Right lobe of liver (tissue), 6 donors: ENCODE data around the gene SHCBP1. TPM values are rescaled to one million over a fixed set of nuclear protein-coding genes. Genes with fewer than 3 reads are reported as not detected.

ENCODE experiments used
- ATAC-seq, 4 donors: fragments of 200-7000 bp; cut with Tn5 transposase; one replicate each; pipeline ENCODE4 v1.9.1; 2020; ENCODE audit warnings: mild to moderate bottlenecking in 4 of 4, moderate library complexity in 4 of 4
- DNase-seq, 3 donors: peaks; one replicate each; pipeline ENCODE4 v3.0.0-alpha.2; 2020
- H3K27ac ChIP-seq, 3 donors: fragments of 200-600 bp; one replicate each; pipeline ENCODE4 v1.8.0; 2022
- H3K27me3 ChIP-seq, 2 donors: fragments of 200-600 bp; one replicate each; pipeline ENCODE4 v1.8.0; 2022
- H3K36me3 ChIP-seq, 4 donors: fragments of 200-600 bp; sonication (generic) in 1 of 4; one replicate each; pipeline versions ENCODE4 v1.5.1 to v1.8.0; 2017 to 2022; ENCODE audit warnings: control low read depth in 1 of 4
- H3K4me1 ChIP-seq, 4 donors: fragments of 200-600 bp; sonication (generic) in 1 of 4; one replicate each; pipeline versions ENCODE4 v1.5.1 to v1.8.0; 2017 to 2022; ENCODE audit warnings: control low read depth in 1 of 4
- H3K4me3 ChIP-seq, 3 donors: fragments of 200-600 bp; one replicate each; pipeline ENCODE4 v1.8.0; 2022
- H3K9me3 ChIP-seq, 4 donors: fragments of 200-600 bp; sonication (generic) in 1 of 4; one replicate each; pipeline versions ENCODE4 v1.5.1 to v1.8.0; 2017 to 2022; ENCODE audit warnings: control low read depth in 1 of 4
- POLR2A ChIP-seq: fragments of 450-650 bp; IDR thresholded peaks from one replicate; pipeline ENCODE4 v1.6.1; 2017; ENCODE audit warnings: antibody characterized with exemption, mild to moderate bottlenecking
- WGBS: methylation state at CpG from one replicate; pipeline ENCODE4 v1.1.6; 2018; ENCODE audit warnings: low coverage, low lambda C conversion rate; ENCODE audit not compliant: insufficient coverage; ENCODE audit errors: missing lambda C conversion rate; 5-methylcytosine and 5-hydroxymethylcytosine counted together
- intact Hi-C, 2 donors: fragments of 100-400 bp; cut with DNase I; formaldehyde crosslinking; loops; one replicate each; pipeline versions ENCODE4 v1.11.2 to v1.14.1; 2022
- total RNA-seq, 6 experiments: library from RNA; depleted of rRNA in 2 of 6; stranded (reverse); fragments of >200 nt in 2 of 6; fragmentation: NEBNext Ultra II Directional in 3 of 6; extraction: Animal tissue kit (Norgen Biotek cat#: 25700) in 3 of 6; gene quantifications; one replicate each; pipeline versions ENCODE4 v1.1.0 to v1.2.4, GENCODE V29; 2016 to 2023
- TF ChIP-seq, protein P1 (sequence below), 4 donors: fragments of 200-600 bp in 3 of 4; fragments of 450-650 bp in 1 of 4; IDR thresholded peaks; one replicate each; pipeline versions ENCODE4 v1.5.1 to v1.8.0; 2016 to 2022; ENCODE audit warnings: antibody characterized with exemption in 4 of 4, mild to moderate bottlenecking in 2 of 4
- donor health status: DM: no; HTN: yes; CAD: no.
- donor health status: DM: no; HTN: no; CAD: no.
- donor health status: DM: no; HTN: no; CAD: no.
- donor health status: DM: no; HTN: yes; CAD: no.
- donor health status: DM: no; HTN: yes; CAD: no.

Gene SHCBP1
- total RNA-seq, 6 experiments from 2014 or later: 0.18 to 0.93 (median 0.66) TPM; not detected in 1

DNA sequence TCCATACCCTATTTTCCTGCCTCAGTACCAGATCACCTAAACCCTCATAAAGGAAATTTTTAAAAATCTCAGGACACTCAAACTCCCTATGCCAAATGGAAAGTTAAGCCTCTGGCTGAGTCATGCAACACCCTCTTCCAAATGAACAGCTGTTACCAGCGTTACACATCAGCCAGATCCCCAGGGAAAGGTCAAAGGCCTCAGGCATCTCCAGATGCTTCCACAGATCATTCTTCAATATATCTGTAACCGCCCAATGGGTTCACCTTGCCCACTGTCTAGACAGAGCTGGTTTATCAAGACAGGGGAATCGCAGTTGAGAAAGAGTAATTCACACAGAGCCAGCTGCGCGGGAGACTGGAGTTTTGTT lies 29.1 kb upstream of the SHCBP1 start:
- no peaks in the 10 kb centered on the region for H3K4me1 ChIP-seq
- no peak for TF ChIP-seq POLR2A
- TF ChIP-seq, protein P1, sequence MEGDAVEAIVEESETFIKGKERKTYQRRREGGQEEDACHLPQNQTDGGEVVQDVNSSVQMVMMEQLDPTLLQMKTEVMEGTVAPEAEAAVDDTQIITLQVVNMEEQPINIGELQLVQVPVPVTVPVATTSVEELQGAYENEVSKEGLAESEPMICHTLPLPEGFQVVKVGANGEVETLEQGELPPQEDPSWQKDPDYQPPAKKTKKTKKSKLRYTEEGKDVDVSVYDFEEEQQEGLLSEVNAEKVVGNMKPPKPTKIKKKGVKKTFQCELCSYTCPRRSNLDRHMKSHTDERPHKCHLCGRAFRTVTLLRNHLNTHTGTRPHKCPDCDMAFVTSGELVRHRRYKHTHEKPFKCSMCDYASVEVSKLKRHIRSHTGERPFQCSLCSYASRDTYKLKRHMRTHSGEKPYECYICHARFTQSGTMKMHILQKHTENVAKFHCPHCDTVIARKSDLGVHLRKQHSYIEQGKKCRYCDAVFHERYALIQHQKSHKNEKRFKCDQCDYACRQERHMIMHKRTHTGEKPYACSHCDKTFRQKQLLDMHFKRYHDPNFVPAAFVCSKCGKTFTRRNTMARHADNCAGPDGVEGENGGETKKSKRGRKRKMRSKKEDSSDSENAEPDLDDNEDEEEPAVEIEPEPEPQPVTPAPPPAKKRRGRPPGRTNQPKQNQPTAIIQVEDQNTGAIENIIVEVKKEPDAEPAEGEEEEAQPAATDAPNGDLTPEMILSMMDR (IDR thresholded peaks at IDR 0.05): no peak
- no CpG with 5 or more reads among the region's 5 CpGs for WGBS
- H3K27me3 ChIP-seq: no peaks in the 10 kb centered on the region
- DNase-seq (no peak), ATAC-seq (no peak)
- no peaks in the 10 kb centered on the region for H3K36me3 ChIP-seq
- no peak overlapping the region for H3K27ac ChIP-seq
- intact Hi-C loops: no loop called here
- no peak overlapping the region for H3K4me3 ChIP-seq
- no peaks in the 10 kb centered on the region for H3K9me3 ChIP-seq

DNA sequence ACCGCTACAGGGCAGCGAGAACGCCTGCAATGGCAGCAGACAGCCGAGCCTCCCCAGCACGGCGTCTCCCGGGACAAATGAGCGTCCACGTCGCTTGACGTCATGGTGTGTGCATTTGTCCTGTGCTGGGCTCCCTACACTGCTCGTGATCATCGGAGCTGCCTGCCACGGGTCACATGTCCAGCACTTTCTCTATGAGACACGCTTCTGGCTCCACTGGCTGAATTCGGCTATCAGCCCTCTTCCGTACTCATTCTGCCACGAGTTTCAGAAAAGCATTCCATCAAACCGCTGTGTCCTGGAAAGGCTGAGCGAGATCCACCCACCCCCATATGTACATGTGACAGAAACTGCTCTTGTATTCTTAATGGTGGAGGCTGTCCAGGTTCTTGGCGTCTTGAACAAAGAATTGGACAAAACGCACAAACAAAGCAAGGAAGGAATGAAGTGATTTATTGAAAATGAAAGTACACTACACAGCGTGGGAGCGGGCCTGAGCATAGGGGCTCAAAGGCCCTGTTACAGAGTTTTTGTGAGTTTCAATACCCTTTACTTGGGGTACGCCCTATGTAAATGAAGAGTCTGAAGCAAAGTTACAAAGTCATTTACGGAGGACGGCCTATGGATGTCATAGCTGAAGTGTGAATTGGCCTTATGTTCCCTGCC lies 28.5 kb upstream of the SHCBP1 start:
- Histone ChIP-seq H3K4me1 (no peaks in the 10 kb centered on the region), H3K36me3 (no peaks in the 10 kb centered on the region), H3K9me3 (no peaks in the 10 kb centered on the region), H3K27me3 (no peaks in the 10 kb centered on the region), H3K27ac (no peak overlapping the region), H3K4me3 (no peak overlapping the region)
- WGBS: 88% methylated on average over 13 of the region's 27 CpGs
- ATAC-seq (no peak), DNase-seq (no peak)
- TF ChIP-seq, protein P1 (IDR thresholded peaks at IDR 0.05): no peak
- no peak for TF ChIP-seq POLR2A
- intact Hi-C loops: no loop called here

DNA sequence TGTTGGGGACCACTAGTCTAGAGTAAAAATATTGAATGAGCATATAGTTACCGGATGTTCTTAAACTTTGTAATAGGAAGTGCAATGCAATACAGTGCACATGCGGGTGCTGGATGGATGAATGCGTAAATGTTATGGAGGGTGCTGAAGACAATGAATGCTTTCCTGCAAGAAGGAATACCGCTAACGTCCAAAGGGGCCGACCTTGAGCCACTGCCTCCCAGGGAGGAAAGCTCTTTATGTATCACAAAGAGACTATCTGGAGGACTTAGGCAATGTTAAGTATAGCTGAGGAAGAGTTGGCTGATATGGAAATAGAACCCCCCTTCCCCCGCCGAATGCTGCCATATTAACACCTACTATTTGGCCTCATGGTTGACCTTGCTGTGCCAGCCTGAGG lies 27.5 kb upstream of the SHCBP1 start:
- Histone ChIP-seq H3K9me3 (no peaks in the 10 kb centered on the region), H3K27ac (no peak overlapping the region), H3K36me3 (no peaks in the 10 kb centered on the region), H3K4me3 (no peak overlapping the region), H3K27me3 (no peaks in the 10 kb centered on the region), H3K4me1 (no peaks in the 10 kb centered on the region)
- no peak for ATAC-seq
- TF ChIP-seq, protein P1 (IDR thresholded peaks at IDR 0.05): no peak
- TF ChIP-seq POLR2A: no peak
- no peak for DNase-seq
- WGBS: 96% methylated on average over 4 of the region's 8 CpGs
- intact Hi-C loops: no loop called here

DNA sequence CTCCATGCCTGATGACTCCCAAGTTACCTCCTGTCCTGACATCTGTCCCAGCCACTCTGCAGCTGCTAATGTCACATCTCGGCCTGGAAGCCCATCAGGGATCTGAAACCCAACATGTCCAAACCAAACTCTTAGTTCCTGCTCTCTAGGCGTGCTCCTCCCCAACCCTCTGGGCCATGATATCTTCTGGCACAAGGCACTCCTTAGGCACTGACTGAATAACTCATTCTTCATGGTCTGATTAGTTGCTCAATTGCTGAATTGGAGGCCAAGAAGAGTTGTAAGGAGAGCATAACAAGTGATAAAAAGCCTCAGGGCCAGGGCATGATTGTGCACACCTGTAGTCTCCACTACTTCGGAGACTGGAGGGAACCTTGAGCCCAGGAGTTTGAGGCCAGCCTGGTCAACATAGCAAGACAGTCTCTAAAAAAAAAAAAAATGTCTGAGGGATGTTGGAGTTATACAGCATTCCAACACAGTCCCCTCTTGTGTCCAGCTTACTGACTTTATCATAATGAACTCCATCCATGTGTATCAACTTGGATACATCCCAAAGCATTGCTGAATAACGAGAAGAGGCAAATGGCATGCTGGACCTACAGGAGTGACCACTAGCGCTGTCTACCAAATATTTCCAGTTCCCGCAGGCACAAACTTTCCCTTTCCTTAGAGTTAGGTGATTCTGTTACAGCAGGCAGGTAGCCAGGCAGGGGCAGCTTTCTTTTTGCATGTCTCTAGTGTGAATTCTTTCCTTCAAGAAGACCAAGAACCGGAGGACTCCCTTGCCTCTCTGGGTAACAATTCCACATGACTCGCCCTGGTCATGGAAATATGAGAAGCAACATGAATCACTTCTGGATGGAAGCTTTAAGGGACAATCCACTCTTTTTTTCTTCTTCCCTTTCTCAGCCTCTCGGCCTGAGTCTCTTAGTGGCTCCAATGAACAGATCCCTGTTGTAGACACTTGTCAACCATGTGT lies 18.1 kb upstream of the SHCBP1 start:
- no peaks in the 10 kb centered on the region for H3K27me3 ChIP-seq
- 64% methylated on average over 8 of the region's 9 CpGs for WGBS
- intact Hi-C loops: no loop called here
- H3K4me3 ChIP-seq: no peak overlapping the region
- H3K27ac ChIP-seq: no peak overlapping the region
- ATAC-seq (no peak), DNase-seq (no peak)
- H3K4me1 ChIP-seq: no peaks in the 10 kb centered on the region
- H3K9me3 ChIP-seq: no peaks in the 10 kb centered on the region
- no peak for TF ChIP-seq POLR2A
- TF ChIP-seq, protein P1 (IDR thresholded peaks at IDR 0.05): no peak
- H3K36me3 ChIP-seq: no peaks in the 10 kb centered on the region
